Esophagus squamous epithelium (tissue), 4 donors: ENCODE data around the gene RAD23A.

ENCODE experiments used
- CTCF ChIP-seq, 6 experiments: fragments of 450-650 bp in 4 of 6; fragments of 200-600 bp in 2 of 6; sonication (generic) in 2 of 6; IDR thresholded peaks; one replicate each; pipeline ENCODE4 v1.5.1; 2016 to 2019; ENCODE audit warnings: antibody characterized with exemption in 6 of 6, mild to moderate bottlenecking in 4 of 6, moderate library complexity in 4 of 6
- POLR2A ChIP-seq, 4 donors: fragments of 450-650 bp; IDR thresholded peaks; one replicate each; pipeline ENCODE4 v1.6.1; 2017; ENCODE audit warnings: antibody characterized with exemption in 4 of 4, mild to moderate bottlenecking in 4 of 4, moderate library complexity in 3 of 4

GRCh38 chr19:12990431-12990830, 44.8 kb downstream of the RAD23A start:
- TF ChIP-seq CTCF (IDR thresholded peaks at IDR 0.05) (no peak), POLR2A (IDR thresholded peaks at IDR 0.05) (no peak)
